Gastroesophageal sphincter (tissue), 3 donors: ENCODE measurements around the gene IGFLR1.

ENCODE experiments used
- CTCF ChIP-seq, 4 experiments: fragments of 200-600 bp in 2 of 4; fragments of 450-650 bp in 2 of 4; sonication (generic) in 1 of 4; IDR thresholded peaks; one replicate each; pipeline ENCODE4 v1.5.1; 2017 to 2019; ENCODE audit warnings: antibody characterized with exemption in 4 of 4, mild to moderate bottlenecking in 2 of 4, moderate library complexity in 2 of 4
- POLR2AphosphoS5 ChIP-seq: sonication (generic); formaldehyde crosslinking; IDR thresholded peaks from one replicate; pipeline ENCODE4 v1.6.1; 2017; ENCODE audit warnings: antibody characterized with exemption

- TF ChIP-seq CTCF (IDR thresholded peaks at IDR 0.05), result no peak
- no peak for TF ChIP-seq POLR2AphosphoS5
These were observed 46.3 kb downstream of the IGFLR1 start for GRCh38 chr19:35695895-35696422.
